Testis (tissue), 2 donors: ENCODE data around the gene ARFGAP1.

Experiments used
- POLR2A ChIP-seq: fragments of 450-650 bp; IDR thresholded peaks from one replicate; pipeline ENCODE4 v1.6.1; 2017; ENCODE audit warnings: antibody characterized with exemption, mild to moderate bottlenecking, moderate library complexity
- TF ChIP-seq, protein P1 (sequence below), 3 experiments: fragments of 450-650 bp in 2 of 3; fragments of 200-600 bp in 1 of 3; sonication (generic) in 1 of 3; IDR thresholded peaks; one replicate each; pipeline ENCODE4 v1.5.1; 2016 to 2019; ENCODE audit warnings: antibody characterized with exemption in 3 of 3, mild to moderate bottlenecking in 2 of 3, moderate library complexity in 1 of 3

DNA sequence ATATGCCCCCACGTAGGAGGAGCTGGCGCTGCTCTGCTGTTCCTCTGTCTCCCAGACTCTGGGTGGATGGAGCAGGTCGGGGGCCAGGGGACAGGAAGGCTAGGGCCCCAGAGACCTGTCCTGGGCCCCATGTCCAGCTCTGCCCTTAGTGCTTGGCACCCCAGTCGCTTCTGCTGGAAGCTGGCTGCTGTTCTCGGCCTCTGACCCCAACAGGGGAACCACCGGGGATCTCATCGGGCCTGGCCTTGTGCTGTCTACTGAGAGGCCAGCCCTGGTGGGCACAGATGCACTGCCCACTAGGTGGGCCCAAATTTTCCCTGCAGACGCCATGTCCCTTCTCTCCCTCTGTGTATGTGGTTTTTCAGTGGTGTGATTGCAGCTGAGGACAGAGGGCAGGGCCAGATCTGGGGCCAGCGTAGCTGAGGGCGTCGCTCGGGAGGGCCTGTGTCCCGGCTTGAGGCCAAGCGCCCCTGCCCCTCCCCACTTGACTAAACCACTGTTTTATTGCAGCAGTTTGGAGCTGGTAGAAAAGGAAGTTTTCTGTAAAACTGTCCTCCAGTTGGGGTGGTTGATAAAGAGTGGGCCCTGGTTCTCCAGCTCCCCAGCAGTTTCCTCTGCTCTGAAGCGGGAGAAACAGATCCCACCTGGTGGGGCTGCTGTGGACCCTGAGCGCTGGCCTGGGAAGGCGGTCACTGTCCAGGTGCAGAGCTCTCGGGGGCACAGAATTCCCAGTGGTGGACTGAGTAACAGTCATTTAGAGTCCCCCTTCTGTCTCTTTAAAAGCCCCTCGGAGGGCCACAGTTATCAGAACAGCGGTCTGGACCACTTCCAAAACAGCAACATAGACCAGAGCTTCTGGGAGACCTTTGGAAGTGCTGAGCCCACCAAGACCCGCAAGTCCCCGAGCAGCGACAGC lies 14.4 kb downstream of the ARFGAP1 start:
- no peak for TF ChIP-seq POLR2A
- TF ChIP-seq, protein P1, sequence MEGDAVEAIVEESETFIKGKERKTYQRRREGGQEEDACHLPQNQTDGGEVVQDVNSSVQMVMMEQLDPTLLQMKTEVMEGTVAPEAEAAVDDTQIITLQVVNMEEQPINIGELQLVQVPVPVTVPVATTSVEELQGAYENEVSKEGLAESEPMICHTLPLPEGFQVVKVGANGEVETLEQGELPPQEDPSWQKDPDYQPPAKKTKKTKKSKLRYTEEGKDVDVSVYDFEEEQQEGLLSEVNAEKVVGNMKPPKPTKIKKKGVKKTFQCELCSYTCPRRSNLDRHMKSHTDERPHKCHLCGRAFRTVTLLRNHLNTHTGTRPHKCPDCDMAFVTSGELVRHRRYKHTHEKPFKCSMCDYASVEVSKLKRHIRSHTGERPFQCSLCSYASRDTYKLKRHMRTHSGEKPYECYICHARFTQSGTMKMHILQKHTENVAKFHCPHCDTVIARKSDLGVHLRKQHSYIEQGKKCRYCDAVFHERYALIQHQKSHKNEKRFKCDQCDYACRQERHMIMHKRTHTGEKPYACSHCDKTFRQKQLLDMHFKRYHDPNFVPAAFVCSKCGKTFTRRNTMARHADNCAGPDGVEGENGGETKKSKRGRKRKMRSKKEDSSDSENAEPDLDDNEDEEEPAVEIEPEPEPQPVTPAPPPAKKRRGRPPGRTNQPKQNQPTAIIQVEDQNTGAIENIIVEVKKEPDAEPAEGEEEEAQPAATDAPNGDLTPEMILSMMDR (IDR thresholded peaks at IDR 0.05) = no peak
